ENCODE measurements around the gene SART1.

Gene SART1

GRCh38 chr11:65931773-65932557, 29.6 kb upstream of the SART1 start:
- no peak overlapping the region for H3K4me2 ChIP-seq (ENCODE audit: low read length)
- H3K4me1 ChIP-seq = no peaks in the 10 kb centered on the region
- H3K27me3 ChIP-seq (ENCODE audit: control insufficient read depth, insufficient read depth, low read length) = no peaks in the 10 kb centered on the region
- no peak overlapping the region for H3K27ac ChIP-seq
- TF ChIP-seq CTCF (IDR thresholded peaks at IDR 0.05) = no peak
- H2AFZ ChIP-seq = no peak overlapping the region
- H3K79me2 ChIP-seq = no peaks in the 10 kb centered on the region
- H3K9me3 ChIP-seq (ENCODE audit: control insufficient read depth, low read length) = no peaks in the 10 kb centered on the region
- H3K36me3 ChIP-seq (ENCODE audit: control insufficient read depth, insufficient read depth, low read length) = no peaks in the 10 kb centered on the region
- no peak overlapping the region for H3K9ac ChIP-seq
- H3K4me3 ChIP-seq (ENCODE audit: low read depth, low read length) = no peak overlapping the region

- Histone ChIP-seq H3K27me3 (ENCODE audit: control insufficient read depth, insufficient read depth, low read length) (no peaks in the 10 kb centered on the region), H3K27ac (no peak overlapping the region), H3K4me3 (ENCODE audit: low read depth, low read length) (no peak overlapping the region), H3K4me2 (ENCODE audit: low read length) (no peak overlapping the region), H2AFZ (no peak overlapping the region), H3K79me2 (no peaks in the 10 kb centered on the region), H3K9me3 (ENCODE audit: control insufficient read depth, low read length) (no peaks in the 10 kb centered on the region), H3K4me1 (no peaks in the 10 kb centered on the region), H3K9ac (no peak overlapping the region), H3K36me3 (ENCODE audit: control insufficient read depth, insufficient read depth, low read length) (no peaks in the 10 kb centered on the region)
- TF ChIP-seq CTCF (IDR thresholded peaks at IDR 0.05) = no peak
Observed at GRCh38 chr11:65932558-65932919, 29.0 kb upstream of the SART1 start.

GRCh38 chr11:65934014-65934413, 27.5 kb upstream of the SART1 start:
- H3K36me3 ChIP-seq (ENCODE audit: control insufficient read depth, insufficient read depth, low read length) = no peaks in the 10 kb centered on the region
- H3K9me3 ChIP-seq (ENCODE audit: control insufficient read depth, low read length) = no peaks in the 10 kb centered on the region
- no peaks in the 10 kb centered on the region for H3K4me1 ChIP-seq
- H3K27me3 ChIP-seq (ENCODE audit: control insufficient read depth, insufficient read depth, low read length) = no peaks in the 10 kb centered on the region
- H2AFZ ChIP-seq = no peak overlapping the region
- H3K79me2 ChIP-seq = no peaks in the 10 kb centered on the region
- H3K9ac ChIP-seq = no peak overlapping the region
- no peak overlapping the region for H3K27ac ChIP-seq
- no peak for TF ChIP-seq CTCF (IDR thresholded peaks at IDR 0.05)
- H3K4me3 ChIP-seq (ENCODE audit: low read depth, low read length) = no peak overlapping the region
- no peak overlapping the region for H3K4me2 ChIP-seq (ENCODE audit: low read length)

- TF ChIP-seq CTCF (IDR thresholded peaks at IDR 0.05) = no peak
- Histone ChIP-seq H3K27me3 (ENCODE audit: control insufficient read depth, insufficient read depth, low read length) (no peaks in the 10 kb centered on the region), H3K9me3 (ENCODE audit: control insufficient read depth, low read length) (no peaks in the 10 kb centered on the region), H3K36me3 (ENCODE audit: control insufficient read depth, insufficient read depth, low read length) (no peaks in the 10 kb centered on the region), H3K79me2 (no peaks in the 10 kb centered on the region), H3K27ac (no peak overlapping the region), H3K4me3 (ENCODE audit: low read depth, low read length) (no peak overlapping the region), H2AFZ (no peak overlapping the region), H3K4me1 (no peaks in the 10 kb centered on the region), H3K9ac (no peak overlapping the region), H3K4me2 (ENCODE audit: low read length) (no peak overlapping the region)
Observed at GRCh38 chr11:65937766-65938165, 23.8 kb upstream of the SART1 start.

DNA sequence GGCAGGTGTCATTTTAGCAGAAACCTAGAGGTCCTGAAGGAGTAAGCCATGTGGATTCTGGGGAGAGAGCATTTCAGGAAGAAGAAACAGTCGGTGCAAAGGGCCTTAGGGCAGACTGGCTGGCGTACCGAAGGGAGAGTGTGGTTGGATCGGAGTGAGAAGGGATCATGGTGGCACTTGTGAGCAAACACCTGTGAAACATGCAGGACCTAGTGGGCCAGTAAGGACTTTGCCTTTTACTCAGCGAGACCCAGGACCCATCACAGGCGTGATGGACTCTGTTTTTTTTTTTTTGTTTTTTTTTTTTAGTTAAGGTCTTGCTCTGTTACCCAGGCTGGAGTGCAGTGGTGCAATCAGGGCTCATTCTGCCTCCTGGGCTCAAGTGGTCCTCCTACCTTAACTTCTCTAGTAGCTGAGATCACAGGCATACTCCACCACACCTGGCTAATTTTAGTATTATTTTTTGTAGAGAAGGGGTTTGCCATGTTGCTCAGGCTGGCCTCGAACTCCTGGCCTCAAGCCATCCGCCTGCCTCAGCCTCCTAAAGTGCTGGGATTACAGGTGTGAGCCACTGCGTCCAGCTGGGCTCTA, 19.7 kb upstream of the SART1 start:
- no peaks in the 10 kb centered on the region for H3K36me3 ChIP-seq (ENCODE audit: control insufficient read depth, insufficient read depth, low read length)
- H3K79me2 ChIP-seq = no peaks in the 10 kb centered on the region
- no peak overlapping the region for H3K4me2 ChIP-seq (ENCODE audit: low read length)
- no peaks in the 10 kb centered on the region for H3K4me1 ChIP-seq
- no peak overlapping the region for H3K4me3 ChIP-seq (ENCODE audit: low read depth, low read length)
- no peak overlapping the region for H3K27ac ChIP-seq
- no peak overlapping the region for H2AFZ ChIP-seq
- no peaks in the 10 kb centered on the region for H3K9me3 ChIP-seq (ENCODE audit: control insufficient read depth, low read length)
- no peak overlapping the region for H3K9ac ChIP-seq
- H3K27me3 ChIP-seq (ENCODE audit: control insufficient read depth, insufficient read depth, low read length) = no peaks in the 10 kb centered on the region
- TF ChIP-seq CTCF (IDR thresholded peaks at IDR 0.05) = no peak
